Hematopoietic multipotent progenitor cell (in vitro differentiated cells): ENCODE measurements around the gene PCDHB6. TPM values are rescaled to one million over a fixed set of nuclear protein-coding genes. Genes with fewer than 3 reads are reported as not detected.
"Not testable (repeated sequence)": the region's sequence is repeated elsewhere in the genome, so short reads cannot be mapped to it uniquely, and the experiment has no call there.

Source experiments
- DNase-seq, 3 donors: peaks; one replicate each; pipeline ENCODE4 v3.0.0-alpha.2; 2011 to 2015; ENCODE audit warnings: low read depth in 2 of 3, low spot score in 2 of 3
- total RNA-seq: library from RNA; depleted of rRNA; stranded (reverse); fragments of >200 nt; gene quantifications from one replicate; pipeline ENCODE4 v1.2.3, GENCODE V29; 2012

PCDHB6 gene
- total RNA-seq, 1 donor, result not detected

GRCh38 chr5:141157356-141157755 is 7.5 kb downstream of the PCDHB6 start:
- not testable (repeated sequence) for DNase-seq

DNA sequence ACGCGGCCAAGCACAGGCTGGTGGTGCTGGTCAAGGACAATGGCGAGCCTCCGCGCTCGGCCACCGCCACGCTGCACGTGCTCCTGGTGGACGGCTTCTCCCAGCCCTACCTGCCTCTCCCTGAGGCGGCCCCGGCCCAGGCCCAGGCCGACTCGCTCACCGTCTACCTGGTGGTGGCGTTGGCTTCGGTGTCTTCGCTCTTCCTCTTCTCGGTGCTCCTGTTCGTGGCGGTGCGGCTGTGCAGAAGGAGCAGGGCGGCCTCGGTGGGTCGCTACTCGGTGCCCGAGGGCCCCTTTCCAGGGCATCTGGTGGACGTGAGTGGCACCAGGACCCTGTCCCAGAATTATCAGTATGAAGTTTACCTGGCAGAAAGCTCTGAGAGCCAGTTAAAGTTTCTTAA is 8.0 kb downstream of the PCDHB6 start:
- not testable (repeated sequence) for DNase-seq

GRCh38 chr5:141172381-141173204 is 22.7 kb downstream of the PCDHB6 start, which contains the start of gene PCDHB7:
Gene PCDHB7 (plus strand): TSS chr5:141172644. CDS start chr5:141172836, 192 bp downstream.
- peak in 1 of 3 donors; percentile 39 for DNase-seq

DNA sequence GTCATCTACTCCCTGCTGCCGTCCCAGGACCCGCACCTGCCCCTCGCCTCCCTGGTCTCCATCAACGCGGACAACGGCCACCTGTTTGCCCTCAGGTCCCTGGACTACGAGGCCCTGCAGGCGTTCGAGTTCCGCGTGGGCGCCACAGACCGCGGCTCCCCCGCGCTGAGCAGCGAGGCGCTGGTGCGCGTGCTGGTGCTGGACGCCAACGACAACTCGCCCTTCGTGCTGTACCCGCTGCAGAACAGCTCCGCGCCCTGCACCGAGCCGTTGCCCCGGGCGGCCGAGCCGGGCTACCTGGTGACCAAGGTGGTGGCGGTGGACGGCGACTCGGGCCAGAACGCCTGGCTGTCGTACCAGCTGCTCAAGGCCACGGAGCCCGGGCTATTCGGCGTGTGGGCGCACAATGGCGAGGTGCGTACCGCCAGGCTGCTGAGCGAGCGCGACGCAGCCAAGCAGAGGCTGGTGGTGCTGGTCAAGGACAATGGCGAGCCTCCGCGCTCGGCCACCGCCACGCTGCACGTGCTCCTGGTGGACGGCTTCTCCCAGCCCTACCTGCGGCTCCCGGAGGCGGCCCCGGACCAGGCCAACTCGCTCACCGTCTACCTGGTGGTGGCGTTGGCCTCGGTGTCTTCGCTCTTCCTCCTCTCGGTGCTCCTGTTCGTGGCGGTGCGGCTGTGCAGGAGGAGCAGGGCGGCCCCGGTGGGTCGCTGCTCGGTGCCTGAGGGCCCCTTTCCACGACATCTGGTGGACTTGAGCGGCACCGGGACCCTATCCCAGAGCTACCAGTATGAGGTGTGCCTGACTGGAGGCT is 24.6 kb downstream of the PCDHB6 start:
- not testable (repeated sequence) for DNase-seq

- no peak for DNase-seq
Measured at GRCh38 chr5:141175933-141176332, 26.1 kb downstream of the PCDHB6 start.

GRCh38 chr5:141177577-141178191 is 27.8 kb downstream of the PCDHB6 start, which contains the start of gene PCDHB8:
Gene PCDHB8 (plus strand): TSS chr5:141177790. CDS start chr5:141178035, 245 bp downstream.
- DNase-seq, result not testable (repeated sequence)

- DNase-seq, result not testable (repeated sequence)
Measured at GRCh38 chr5:141179371-141179770, 29.5 kb downstream of the PCDHB6 start.

DNA sequence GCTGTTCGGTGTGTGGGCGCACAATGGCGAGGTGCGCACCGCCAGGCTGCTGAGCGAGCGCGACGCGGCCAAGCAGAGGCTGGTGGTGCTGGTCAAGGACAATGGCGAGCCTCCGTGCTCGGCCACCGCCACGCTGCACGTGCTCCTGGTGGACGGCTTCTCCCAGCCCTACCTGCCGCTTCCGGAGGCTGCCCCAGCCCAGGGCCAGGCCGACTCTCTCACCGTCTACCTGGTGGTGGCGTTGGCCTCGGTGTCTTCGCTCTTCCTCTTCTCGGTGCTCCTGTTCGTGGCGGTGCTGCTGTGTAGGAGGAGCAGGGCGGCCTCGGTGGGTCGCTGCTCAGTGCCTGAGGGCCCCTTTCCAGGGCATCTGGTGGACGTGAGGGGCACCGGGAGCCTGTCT is 30.0 kb downstream of the PCDHB6 start:
- DNase-seq, result not testable (repeated sequence)

GRCh38 chr5:141180313-141180712 is 30.5 kb downstream of the PCDHB6 start:
- no peak for DNase-seq

DNA sequence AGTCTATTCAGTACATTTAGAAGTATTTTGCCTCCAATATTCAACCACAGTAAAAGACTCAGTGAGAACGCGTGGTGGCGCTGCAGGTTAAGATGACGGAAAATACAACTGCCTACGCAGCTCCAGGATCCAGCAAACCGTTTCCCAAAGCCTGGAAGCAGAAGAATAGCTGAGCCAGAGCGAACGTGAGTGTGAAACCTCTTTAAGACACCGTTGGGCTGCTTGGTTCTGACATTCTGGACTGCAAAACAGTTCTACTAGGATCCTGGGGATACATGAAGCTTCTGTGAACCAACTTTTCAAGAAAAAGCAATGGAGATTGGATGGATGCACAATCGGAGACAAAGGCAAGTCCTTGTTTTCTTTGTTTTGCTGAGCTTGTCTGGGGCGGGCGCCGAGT is 32.4 kb downstream of the PCDHB6 start, which contains the start of gene PCDHB16:
Gene PCDHB16, plus strand, starts transcription at position 140 of the 400 bp plus-strand sequence. Its CDS starts 173 bp downstream, at position 313.
- DNase-seq, result no peak

DNA sequence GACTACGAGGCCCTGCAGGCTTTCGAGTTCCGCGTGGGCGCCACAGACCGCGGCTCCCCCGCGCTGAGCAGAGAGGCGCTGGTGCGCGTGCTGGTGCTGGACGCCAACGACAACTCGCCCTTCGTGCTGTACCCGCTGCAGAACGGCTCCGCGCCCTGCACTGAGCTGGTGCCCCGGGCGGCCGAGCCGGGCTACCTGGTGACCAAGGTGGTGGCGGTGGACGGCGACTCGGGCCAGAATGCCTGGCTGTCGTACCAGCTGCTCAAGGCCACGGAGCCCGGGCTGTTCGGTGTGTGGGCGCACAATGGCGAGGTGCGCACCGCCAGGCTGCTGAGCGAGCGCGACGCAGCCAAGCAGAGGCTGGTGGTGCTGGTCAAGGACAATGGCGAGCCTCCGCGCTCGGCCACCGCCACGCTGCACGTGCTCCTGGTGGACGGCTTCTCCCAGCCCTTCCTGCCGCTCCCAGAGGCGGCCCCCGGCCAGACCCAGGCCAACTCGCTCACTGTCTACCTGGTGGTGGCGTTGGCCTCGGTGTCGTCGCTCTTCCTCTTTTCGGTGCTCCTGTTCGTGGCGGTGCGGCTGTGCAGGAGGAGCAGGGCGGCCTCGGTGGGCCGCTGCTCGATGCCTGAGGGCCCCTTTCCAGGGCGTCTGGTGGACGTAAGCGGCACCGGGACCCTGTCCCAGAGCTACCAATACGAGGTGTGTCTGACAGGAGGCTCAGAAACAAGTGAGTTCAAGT is 34.4 kb downstream of the PCDHB6 start:
- not testable (repeated sequence) for DNase-seq

DNA sequence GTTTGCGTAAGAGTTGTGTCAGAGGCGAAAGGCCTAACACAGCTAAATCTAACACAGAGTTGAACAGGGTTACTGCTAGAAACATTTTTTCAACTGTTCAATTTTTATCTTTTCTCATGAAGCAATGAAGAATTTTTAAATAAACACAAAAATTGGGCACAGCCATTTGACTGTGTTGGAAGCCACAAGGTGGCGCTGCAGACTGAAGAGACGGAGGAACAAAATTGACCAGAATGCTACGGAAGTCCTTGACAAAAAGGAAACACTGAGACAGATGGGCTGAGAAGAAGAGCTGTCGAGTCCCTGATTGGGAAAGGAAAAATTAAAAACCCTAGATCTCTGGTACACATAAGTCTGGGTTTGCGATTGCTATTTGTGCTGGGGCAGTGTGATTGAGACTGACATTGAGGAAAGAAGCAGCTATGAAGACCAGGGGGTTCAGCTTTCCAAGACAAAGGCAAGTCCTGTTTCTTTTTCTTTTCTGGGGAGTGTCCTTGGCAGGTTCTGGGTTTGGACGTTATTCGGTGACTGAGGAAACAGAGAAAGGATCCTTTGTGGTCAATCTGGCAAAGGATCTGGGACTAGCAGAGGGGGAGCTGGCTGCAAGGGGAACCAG is 37.1 kb downstream of the PCDHB6 start, which contains the start of gene PCDHB9:
Gene PCDHB9, plus strand, starts transcription at position 265 of the 616 bp plus-strand sequence. Its CDS starts 158 bp downstream, at position 423.
- peak in 1 of 3 donors; percentile 12 for DNase-seq

DNA sequence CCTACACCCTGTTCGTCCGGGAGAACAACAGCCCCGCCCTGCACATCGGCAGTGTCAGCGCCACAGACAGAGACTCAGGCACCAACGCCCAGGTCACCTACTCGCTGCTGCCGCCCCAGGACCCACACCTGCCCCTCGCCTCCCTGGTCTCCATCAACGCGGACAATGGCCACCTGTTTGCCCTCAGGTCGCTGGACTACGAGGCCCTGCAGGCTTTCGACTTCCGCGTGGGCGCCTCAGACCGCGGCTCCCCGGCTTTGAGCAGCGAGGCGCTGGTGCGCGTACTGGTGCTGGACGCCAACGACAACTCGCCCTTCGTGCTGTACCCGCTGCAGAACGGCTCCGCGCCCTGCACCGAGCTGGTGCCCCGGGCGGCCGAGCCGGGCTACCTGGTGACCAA is 38.8 kb downstream of the PCDHB6 start:
- not testable (repeated sequence) for DNase-seq

- DNase-seq, result not testable (repeated sequence)
Measured at GRCh38 chr5:141189131-141189530, 39.3 kb downstream of the PCDHB6 start.

- DNase-seq, result peak in 1 of 3 donors; percentile 24
Measured at GRCh38 chr5:141192110-141192725, 42.4 kb downstream of the PCDHB6 start, which contains the start of gene PCDHB10. Gene PCDHB10 (plus strand): TSS chr5:141192353. CDS start chr5:141192553, 200 bp downstream.

DNA sequence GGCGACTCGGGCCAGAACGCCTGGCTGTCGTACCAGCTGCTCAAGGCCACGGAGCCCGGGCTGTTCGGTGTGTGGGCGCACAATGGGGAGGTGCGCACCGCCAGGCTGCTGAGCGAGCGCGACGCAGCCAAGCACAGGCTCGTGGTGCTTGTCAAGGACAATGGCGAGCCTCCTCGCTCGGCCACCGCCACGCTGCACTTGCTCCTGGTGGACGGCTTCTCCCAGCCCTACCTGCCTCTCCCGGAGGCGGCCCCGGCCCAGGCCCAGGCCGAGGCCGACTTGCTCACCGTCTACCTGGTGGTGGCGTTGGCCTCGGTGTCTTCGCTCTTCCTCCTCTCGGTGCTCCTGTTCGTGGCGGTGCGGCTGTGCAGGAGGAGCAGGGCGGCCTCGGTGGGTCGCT is 44.5 kb downstream of the PCDHB6 start:
- not testable (repeated sequence) for DNase-seq

- DNase-seq, result no peak
Measured at GRCh38 chr5:141196363-141196762, 46.5 kb downstream of the PCDHB6 start.

DNA sequence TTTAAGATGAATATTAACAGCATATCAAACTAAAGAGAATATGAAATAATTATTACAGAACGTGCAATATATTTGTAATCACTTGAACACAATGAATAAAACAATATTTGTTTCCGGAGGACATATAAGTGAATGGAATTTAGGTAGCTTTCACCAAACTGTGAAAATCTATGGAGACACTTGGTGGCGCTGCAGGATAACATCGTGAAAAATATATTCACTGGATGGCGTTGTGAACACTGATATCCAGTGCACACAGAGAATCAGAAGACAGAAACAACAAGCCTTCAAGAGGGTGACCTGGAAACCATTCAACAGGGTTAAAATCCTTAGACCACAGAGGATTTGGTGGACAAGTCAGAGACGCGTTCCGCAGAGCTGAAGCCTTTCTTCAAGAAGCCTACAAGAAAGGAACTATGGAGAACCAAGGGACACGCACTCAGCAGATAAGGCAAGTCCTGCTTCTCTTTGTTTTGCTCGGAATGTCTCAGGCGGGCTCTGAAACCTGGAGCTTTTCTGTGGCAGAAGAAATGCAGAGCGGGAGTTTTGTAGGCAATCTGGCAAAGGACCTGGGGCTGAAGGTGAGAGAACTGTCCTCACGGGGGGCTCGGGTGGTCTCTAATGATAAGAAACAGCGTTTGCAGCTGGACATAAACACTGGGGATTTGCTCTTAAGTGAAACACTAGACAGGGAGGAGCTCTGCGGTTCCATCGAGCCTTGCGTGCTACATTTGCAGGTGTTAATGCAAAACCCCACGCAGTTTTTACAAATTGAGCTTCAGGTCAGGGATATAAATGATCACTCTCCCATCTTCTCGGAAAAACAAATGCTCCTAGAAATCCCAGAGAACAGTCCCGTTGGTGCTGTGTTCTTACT is 49.7 kb downstream of the PCDHB6 start, which contains the start of gene PCDHB11:
Gene PCDHB11, plus strand, starts transcription at position 269 of the 877 bp plus-strand sequence. Its CDS starts 148 bp downstream, at position 417.
- DNase-seq, result peak in 1 of 3 donors; percentile 16
